ENCODE data around the gene TMEM220.

TMEM220 gene

DNA sequence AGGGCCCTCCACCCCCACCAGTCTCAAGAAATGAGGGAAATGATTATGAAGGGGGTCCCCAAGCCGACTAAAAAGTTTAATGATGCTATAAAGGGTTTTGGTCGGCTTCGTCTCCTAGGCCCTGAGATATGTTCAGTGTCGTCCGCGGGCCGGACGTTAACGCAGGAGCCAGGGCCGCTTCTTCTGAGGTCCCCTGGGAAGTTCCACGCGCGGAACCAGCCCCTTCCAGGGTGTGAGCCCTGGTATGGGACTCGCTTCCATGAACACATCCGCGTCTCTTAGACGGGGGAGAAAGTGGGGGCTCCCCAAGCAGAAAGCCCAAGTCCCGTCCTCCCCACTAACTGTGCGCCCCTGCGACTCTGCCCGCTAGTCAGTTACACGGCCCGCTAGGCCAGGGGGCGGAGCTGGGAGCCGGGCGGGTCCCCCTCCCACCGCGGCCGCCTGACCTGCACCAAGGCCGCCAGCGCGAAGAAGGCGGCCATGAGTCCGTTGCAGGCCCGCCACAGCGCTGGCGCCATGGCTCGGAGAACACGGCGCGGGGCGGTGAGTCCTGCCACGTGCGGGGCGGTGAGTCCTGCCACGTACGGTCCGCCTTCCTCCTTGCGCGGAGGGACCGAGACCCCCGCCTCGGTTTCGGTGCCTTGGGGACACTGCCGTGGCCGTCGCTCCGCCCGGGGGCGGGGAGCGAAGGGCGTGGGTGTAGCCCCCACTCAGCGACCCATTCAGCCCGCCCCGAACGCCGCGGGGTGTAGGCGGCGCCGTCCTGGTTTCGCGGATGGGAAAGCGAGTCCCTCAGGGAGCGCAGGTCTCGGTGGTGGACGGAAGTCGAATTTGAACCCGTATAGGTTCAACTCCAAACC, at the start of gene TMEM220:
Gene TMEM220 (minus strand): TSS at position 690 of the 860 bp plus-strand sequence. CDS start 172 bp downstream, at position 518.
- DNase-seq, result peak; percentile 32

DNA sequence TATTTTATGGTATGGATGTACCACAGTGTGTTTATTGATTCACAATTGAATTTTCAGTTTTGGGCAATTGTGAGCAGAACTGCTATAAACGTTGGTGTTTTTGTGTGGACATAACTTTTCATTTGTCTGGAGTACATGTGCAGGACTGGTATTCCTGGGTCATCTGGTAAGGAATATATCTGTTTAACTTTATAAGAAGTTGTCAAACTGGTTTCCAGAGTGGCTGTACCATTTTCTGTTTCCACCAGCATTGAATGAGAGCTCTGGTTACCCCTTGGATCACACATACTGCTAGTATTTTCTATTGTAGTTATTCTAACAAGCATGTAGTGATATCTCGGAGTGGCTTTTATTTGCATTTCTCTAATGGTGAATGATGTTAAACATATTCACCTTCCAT, 49.8 kb upstream of the TMEM220 start:
- DNase-seq, result no peak

DNA sequence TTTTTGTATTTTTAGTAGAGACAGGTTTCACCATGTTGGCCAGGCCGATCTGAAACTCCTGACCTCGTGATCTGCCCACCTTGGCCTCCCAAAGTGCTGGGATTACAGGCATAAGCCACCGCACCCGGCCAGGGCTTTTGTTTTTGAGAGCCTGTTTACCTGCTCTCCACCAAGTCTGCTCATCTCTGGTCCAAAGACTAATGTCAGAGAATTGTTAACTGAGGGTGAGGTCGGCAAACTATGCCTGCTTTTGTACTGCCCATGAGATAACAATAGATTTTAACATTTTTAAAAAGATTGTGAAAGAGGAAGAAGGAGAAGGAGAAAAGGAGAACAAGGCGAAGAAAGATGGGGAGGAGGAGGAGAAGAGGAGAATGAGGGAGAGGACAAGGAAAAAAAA, 48.1 kb upstream of the TMEM220 start:
- DNase-seq, result no peak

DNA sequence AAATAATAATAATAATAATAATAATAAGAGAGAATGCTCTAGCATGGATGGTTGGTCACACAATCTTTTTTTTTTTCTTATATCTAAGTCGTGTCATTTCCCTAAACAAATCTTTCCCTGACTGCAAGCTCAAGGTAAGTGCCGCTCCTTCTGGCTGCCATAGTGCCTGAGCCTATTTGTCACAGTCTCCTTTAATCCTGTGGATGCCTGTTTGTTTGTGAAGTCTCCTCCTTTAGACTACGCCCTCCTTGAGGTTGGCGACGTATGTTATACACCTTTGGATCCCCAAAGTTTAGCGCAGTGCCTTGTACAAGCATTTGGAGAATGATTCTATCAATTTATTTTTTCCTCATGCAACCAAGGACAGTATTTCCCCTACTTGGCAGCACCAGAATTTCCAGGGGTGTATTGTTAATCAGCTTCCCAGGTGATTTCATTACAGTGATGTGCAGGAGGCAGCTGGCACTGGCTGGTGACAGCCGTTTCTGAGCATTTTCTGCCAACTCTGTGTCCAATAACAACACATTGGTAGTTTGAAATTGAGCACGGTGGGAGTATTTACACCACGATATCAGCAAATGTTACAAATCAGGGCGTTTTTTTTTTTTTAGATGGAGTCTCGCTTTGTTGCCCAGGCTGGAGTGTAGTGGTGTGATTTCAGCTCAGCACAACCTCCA, 47.4 kb upstream of the TMEM220 start:
- no peak for DNase-seq

DNA sequence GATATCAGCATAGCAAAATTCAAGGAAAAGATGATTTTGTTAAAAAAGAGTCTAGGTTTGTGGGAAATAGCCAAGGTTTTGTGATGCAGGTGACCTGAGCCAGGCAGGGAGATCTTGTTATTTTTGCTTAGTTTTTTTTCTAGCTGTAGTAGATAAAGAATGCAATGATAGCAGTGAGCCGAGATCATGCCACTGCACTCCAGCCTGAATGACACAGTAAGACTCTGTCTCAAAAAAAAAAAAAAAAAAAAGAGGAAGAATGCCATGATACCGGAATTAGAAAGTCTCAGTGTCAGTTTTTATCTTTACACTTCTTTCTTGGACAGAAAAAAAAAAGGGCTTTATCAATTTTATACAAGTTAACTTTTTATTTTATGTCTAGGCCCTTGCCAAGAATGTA, 46.6 kb upstream of the TMEM220 start:
- DNase-seq, result no peak

DNA sequence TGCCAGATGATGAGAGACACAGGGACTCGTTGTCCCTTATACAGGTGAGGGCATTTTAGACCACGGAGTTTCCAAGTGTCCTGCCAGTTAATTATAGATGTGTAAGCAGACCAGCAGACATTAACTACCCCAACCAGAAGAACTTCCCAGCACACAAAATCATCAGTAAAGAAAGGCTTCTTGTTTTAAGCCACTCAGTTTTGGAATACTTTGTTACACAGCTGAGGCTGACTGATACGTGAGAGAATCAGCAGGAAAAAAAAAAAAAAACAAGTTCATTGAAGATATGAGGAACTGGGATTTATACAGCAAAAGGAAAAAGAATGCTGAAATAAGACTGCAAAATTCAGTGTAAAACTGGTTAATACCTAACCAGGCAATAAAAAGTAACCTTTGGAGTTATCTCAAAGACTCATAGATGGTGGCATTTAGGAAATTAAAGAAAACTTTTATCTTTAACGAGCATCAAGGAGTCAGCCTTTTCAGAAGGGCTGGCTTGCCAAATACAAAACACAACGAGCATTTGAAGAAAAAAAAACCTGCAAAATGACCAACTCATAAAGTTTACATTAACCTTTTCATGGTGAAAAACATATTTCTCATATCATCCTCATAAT, 46.0 kb upstream of the TMEM220 start:
- DNase-seq, result no peak

DNA sequence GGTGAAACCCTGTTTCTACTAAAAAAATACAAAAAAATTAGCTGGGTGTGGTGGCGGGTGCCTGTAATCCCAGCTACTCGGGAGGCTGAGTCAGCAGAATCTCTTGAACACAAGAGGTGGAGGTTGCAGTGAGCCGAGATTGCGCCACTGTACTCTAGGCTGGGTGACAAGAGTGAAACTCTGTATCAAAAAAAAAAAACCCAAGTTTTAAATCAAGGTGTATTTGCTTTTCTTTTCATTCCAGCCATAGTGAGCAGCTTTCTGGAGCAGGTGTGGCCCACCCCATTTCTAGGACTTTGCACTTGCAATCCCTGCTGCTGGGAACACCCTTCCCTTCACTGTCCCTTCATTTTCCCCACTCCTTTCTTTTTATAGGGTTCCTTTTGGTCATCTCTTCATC, 45.2 kb upstream of the TMEM220 start:
- DNase-seq, result no peak

DNA sequence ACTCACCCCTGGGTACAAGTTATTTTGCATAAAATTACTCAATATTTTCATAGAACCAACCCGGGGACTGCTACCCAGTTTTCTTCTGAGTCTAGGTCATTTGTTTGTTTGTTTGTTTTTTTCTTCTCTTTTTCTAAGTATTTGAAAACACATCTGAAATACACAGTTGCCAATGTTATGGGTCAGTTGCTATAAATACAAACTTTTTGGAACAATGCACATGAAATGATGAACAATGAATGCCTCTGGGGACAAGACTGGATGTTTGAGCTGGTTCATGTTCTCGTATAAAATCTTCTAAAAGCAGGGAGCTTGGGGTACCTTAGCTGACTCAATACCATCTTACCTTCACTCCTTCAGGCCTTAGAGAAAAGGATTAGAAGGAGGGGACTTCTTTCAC, 43.6 kb upstream of the TMEM220 start:
- DNase-seq, result no peak

DNA sequence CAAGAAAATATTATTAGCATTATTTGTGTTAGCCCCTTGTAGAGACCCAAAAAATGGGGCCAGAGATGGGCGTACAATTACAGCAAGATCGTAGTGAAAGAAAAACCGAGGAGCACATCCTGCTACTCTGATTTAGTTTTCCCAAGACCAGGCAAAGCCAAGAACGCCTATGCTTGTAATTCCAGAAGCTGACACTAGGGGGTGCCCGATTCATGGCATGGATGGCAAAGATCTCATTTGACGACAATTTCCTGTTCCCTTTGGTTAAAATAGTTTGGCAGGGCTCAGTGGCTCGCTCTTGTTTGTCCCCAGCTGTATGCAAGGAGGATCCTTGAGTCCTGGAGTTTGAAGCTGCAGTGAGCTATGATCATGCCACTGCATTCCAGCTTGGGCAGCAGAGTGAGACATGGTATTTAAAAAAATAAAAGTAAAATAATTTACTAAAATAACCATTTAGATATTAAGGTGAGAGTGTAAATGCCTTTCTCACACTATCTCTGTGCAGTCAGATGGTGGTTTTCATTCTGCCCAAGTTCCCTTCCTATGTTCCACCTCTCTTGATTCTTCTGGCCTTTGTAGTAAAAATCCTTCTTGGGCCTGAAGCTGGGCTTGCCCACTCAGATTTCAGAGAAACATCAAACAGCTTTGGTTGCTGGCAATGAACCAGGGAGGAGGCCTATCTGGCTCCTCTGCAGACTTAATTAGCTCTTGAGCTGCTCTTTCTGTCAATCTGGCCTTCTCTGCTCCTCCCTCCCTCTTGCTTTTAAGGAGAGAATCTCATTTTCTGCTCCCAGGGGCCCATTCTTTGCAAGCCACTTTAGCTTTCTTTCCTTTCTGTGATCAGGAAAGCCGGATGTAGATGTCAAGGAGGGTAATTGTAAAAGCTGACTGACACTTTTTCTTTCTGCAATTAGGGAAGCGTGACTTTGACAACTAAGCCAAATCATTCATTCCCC, 42.9 kb upstream of the TMEM220 start:
- no peak for DNase-seq

DNA sequence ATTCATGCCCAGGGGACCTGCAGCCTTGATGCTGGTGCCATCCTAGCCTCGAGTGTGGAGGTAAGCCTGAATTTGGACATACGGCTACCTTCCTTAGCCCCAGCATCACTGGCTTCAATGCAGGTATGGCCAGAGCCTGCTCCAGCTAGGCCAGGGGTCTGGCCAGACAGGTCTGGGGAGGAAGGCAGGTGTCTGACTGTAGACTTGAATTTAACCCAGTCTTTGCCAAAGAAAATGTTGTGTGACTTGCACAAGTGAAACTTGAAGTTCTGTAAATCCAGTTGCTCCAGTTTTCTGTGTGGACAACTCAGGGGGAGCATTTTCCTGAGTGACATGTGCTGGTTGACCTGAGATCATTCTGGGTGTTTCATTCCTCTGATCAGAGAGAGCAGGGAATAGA, 41.3 kb upstream of the TMEM220 start:
- no peak for DNase-seq

DNA sequence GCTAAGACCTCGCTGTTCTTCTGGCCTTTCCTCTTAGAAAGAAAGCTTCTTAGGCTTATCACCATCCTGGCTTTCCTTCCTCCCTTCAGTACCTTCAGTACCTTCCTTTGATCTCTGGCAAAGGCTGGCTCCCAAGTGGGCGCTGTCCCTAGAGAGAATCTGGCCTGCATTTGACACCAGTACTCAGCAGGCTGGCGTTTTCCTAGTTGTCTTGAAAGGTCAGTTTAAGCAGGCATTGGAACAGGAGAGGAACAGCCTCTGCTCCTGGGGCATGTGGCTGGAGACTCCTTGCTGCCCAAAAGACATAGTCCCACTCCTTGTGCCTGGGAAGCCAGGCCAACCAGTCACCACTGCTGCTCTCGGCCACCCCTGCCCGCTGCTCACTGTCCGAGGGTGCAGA, 40.0 kb upstream of the TMEM220 start:
- no peak for DNase-seq

DNA sequence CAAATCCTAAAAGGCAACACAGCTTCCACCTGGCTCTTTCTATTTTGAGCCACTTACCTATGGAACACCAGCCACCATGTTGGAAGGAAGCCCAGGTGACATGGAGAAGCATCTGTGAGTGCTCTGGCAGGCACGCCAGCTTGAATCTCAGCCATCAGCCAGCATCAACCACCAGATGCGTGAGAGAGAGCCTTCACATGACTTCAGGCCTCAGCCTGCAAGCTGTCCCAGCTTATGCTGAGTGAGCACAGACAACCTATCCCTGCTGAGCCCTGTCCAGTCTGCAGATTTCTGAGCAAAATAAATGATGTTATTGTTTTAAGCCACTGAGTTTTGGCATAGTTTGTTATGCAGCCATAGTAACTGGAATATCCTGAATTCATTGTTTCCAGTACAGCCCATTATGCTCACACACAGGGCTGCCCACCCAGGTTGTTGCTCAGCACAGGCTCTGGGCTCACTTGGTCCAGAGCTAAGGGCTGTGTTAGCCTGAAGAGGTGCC, 39.0 kb upstream of the TMEM220 start:
- no peak for DNase-seq

DNA sequence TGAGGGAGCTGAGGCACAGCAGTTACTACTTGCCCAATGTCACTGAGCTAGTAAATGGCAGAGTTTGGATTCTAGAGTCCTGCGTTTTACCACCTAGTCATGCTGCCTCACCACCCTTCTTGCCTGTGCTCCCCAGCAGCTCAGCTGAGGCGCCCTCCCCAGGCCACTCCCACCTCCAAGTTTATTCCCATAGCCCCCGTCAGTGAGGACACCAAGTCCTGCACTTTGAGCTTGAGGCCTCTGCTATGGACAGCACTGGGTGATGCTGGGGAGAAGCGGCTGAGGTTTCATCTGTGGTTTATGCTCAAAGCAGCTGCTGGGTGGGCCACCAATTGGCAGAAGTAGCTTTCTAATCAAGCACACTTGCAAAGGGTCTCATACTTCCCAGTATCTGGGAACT, 37.4 kb upstream of the TMEM220 start:
- DNase-seq, result no peak

DNA sequence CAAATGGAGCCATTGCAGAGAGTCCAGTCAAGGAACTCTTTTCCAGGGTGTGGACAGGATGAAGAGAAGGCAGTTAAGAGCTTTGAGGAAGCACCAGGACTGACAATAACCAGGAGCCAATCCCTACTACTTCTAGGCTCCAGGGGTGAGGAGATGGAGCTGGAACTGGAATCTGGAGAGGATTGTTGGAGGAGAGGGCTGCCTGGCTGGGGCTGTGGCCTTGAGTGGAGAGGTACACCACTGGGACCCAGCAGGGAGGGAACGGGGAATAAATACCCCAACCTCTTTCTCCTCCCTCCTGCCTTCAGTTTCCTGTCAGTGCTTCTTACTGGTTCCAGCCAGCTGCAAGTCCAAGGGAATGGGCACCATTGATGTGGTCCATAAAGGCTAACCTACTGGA, 32.2 kb upstream of the TMEM220 start:
- no peak for DNase-seq

DNA sequence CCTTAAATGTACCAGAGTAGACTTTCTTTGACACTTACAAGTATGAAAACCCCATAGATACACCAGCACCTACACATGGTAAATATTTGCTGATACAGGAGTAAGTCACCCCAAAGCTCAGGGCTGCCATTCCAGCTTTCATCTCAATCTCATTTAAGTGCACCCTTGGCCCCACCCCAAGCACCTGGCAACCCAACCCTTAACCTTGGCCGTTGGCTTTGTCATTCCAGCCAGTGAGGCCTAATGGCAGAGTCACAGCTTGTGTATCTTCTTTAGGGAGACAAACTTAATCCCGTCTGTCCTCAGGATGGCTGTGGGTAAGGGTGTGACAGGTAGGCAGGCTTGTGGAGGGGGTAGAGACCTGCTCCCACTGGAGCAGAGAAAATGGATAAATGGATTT, 31.5 kb upstream of the TMEM220 start:
- no peak for DNase-seq

DNA sequence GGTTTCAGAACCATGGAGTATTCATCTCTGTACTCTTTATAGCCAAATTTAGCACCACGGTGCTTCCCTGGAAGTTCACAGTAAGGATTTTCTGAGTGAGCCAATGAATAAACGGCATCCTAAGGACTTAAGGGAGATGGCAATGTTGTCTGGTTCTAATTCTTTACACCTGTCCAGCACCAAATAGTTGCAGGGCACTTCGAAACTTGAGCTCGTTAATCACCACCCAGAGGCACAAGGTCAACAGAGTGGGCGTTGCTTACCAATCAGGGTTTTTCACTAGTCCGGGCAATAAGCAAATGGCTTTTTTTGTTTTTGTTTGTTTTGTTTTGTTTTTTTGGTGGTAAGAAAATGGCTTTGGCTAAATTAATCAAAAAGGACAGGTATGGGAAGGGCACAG, 28.2 kb upstream of the TMEM220 start:
- no peak for DNase-seq

DNA sequence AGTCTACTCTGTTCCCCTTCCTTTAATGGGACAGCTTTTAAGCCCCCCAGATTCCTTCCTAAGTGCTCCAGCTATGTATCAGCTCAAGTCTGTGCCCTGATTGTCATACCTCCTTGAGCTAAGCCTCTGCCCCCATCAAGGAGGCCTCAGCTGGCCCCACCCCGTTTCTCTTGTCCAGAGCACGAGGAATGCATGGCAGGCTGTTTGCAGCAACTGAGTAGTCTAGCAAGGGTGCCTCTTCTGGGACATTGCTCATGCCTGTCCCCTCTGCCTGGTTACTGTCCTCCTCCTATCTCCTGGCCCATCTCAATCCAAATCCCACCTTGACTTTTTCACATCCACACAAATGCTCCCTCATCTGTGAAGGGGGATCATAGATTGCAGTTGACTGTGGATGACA, 27.8 kb upstream of the TMEM220 start:
- no peak for DNase-seq

DNA sequence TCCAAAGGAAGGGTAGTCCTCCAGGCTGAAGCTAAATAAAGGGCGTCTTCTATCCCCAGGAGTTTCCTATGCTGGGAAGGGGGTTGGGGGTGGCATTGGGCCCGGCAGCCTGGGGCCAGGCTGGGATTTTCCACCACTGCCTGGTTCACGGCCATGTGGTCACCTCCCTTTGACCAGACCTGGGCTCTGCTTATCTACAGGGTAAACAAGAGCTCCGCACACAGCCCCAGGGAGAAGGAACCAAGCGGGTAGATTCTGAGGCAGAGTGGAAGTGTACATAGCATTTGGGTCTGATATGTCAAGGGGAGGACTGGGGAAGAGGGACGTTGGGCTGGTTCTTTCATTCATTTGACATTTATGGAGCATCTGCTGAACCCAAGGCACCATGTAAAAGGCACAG, 27.2 kb upstream of the TMEM220 start:
- no peak for DNase-seq

DNA sequence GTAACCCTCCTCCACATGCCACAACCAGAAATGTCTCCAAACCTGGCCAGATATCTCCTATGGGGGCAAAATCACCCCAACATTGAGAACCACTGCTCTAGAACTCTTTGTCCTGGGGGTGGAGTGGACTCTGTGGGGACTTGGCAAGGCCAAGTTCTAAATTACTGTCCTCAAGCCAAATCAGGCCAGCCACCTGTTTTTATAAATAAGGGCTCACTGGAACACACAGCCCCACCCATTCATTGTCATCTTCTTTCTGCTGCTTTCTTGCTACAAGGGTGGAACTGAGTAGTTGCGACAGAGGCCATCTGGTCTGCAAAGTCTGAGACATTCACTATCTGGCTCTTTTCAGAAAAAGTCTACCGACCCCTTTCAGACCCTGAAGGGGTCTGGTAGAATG, 26.8 kb upstream of the TMEM220 start:
- no peak for DNase-seq

DNA sequence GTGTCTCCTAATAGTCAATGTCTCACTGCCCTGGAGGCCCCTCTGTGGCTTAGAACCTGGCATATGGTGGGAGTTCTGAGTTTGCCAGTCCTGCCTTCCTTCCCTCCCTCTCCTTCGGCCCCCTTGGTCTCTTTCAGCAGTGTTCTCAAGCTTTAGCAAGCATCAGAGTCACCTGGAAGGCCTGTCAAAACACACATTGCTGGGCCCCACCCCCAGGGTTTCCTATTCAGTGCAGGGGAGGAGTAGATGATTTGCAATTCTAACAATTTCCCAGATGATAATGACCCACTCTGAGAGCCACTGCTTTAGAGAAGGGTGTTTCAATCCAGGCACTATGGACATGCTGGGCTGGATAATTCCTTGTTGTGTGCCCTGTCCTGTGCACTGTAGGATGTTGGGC, 26.4 kb upstream of the TMEM220 start:
- DNase-seq, result no peak

DNA sequence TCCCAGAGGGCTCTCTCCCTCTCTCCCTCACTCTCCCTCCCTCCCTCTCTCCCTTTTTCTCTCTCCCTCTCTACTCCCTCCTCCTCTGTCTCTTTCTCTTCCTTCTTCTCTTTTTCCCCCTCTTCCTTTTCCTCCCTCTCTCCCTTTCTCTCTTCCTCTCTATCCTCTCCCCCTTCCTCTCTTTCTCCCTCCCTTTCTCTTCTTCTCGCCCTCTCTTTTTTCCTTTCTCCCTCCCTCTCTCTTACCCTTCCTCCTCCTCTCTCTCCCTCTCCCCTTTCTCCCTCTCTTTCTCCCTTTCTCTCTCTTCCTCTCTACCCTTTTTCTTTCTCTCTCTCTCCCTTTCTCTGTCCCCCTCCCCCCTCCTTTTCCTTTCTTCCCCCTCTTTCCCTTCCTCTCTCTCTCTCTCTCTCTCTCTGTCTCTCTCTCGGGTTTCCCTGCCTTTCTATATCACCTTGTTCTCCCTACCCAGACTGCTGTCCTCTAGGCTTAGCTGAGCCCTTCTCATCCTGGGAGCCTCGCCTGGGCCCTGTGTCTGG, 25.8 kb upstream of the TMEM220 start:
- no peak for DNase-seq

DNA sequence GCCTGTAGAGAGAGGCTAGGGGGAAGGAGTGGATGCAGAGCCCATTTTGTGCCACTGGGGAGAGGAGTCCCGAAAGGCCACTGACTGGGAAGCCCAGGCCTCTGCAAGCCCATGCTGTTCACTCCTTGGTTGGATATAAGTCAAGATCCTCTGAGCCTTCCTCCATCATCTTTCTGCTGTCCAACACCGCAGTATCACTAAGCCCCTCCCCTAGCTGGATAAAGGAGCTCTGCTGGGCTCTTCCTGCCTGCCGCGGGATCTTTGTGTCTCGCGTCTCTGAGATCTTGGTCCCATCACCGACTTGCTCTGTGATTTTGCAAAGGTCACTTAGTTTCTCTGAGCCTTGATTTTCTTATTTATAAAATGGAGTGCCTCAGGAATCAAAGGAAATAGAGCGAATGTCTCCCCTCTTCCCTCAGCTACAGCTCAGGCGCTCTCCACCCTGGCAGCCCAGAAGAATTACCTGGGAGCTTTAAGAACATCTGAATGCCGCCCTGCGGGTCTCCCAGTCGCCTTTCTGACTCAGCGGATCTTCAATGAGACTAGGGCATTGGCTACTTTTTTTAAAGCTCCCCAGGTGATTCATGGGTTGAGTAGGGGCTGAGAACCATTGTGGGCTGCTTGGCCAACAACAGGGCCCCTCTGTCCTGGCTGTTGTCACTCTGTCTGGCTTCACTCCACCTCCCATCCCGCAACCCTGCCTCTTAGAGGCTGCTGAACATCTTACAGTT, 25.2 kb upstream of the TMEM220 start:
- no peak for DNase-seq

Data from GOT3 (cell line).